ENCODE data around the gene WDFY2.
A peak's percentile ranks its signal among the peaks of the same experiment; 100 is the strongest.

WDFY2 gene

DNA sequence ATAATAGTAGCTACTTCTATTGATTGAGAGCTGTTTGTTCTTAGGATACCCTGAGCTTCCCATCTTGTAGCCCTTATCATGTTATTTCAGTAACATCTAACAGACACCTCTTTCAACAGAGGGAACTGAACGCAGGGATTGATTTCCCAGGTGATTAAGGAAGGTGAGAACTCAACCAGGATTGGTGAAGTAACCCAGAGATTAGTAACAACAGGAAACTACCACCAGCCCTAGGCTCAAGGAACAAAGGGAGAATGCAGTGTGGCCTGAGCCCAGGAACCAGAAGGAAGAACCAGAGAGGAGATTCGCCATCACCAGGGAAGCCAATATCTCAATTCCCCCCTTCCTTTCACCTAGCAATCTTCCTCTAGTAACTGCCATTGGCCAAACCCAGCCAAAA lies 211.2 kb downstream of the WDFY2 start:
- no peak overlapping the region for H3K4me3 ChIP-seq (ENCODE audit: low read length)
- TF ChIP-seq, protein P1, sequence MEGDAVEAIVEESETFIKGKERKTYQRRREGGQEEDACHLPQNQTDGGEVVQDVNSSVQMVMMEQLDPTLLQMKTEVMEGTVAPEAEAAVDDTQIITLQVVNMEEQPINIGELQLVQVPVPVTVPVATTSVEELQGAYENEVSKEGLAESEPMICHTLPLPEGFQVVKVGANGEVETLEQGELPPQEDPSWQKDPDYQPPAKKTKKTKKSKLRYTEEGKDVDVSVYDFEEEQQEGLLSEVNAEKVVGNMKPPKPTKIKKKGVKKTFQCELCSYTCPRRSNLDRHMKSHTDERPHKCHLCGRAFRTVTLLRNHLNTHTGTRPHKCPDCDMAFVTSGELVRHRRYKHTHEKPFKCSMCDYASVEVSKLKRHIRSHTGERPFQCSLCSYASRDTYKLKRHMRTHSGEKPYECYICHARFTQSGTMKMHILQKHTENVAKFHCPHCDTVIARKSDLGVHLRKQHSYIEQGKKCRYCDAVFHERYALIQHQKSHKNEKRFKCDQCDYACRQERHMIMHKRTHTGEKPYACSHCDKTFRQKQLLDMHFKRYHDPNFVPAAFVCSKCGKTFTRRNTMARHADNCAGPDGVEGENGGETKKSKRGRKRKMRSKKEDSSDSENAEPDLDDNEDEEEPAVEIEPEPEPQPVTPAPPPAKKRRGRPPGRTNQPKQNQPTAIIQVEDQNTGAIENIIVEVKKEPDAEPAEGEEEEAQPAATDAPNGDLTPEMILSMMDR (conservative IDR thresholded peaks at IDR 0.05; ENCODE audit: low read length): no peak
- no peak for DNase-seq (ENCODE audit: low read depth)

DNA sequence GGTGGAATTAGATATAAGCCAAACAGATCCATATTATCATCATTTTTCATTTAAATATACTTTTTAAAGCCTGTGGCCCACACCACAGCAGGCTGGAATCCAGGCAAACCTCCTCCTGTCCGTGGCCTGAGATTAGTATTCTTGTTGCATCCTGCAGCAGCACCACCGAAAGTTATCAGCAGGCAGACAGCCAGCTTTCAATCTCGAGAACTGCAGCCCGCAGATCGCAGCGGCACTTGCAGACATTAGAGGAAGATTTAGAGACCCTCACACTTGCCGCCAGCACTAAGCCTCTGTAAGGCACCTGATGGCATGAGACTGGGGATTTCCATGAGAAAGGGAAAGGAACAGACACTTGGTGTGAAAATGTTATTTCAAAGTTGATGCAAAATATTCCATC lies 212.3 kb downstream of the WDFY2 start:
- no peak overlapping the region for H3K4me3 ChIP-seq (ENCODE audit: low read length)
- TF ChIP-seq, protein P1 (conservative IDR thresholded peaks at IDR 0.05; ENCODE audit: low read length): no peak
- no peak for DNase-seq (ENCODE audit: low read depth)

DNA sequence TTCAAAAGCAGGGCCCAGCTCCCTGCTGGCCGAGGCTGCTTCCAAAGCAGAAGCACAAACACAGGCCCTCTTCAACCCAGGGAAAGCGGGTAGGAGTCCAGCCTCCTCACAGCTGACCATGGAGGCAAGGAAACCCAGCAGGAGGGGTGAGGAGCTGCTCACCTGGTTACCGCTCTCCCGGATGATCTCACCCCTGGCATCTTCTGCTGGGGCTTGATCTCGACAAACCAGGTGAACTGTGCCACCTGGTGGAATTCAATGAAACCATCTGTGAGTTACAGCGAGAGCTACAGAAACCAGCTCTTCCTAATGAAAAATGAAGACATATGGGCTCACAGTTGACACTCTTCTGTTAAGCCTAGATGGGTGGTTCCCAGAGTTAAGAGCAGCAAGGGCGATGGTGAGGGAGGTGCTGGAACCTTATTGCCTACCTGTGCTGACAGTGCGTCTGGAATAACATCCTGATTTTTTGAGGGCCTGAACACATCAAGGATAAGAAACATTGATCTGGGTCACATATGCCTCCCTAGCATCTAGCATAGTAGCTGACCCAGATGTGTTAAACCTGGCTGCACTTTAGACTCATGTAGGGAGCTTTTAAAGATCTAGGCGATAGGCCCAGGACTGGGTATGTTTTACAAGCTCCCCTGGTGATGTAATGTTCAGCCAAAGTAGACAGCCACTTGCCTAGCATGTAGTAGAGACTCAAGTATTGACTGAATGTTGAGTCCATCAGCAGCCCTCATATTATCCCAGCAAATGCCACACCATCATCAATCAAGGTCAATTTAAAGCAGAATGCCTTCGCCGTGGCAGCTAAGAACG lies 213.6 kb downstream of the WDFY2 start:
- H3K4me3 ChIP-seq (ENCODE audit: low read length): no peak overlapping the region
- TF ChIP-seq, protein P1 (conservative IDR thresholded peaks at IDR 0.05; ENCODE audit: low read length): peak; percentile 51
- DNase-seq (ENCODE audit: low read depth): peak; percentile 46

DNA sequence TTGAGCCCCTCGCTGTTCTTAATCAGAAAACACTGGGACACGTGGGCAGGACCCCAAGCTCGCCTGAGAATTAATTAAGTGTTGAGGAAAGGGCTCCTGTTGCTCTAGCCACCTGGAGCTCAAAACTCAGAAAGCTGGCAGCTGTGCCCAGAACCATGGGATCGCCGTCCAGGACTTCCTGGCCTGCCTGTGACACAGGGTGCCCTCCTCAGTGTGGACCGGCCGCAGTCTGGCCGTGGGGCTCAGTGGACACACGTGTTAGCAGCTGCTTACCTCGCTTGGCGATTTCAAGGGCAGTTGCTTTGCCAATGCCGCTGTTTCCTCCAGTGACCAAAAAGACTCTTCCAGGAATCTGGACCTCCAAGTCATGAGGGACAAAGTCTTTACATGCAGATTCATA lies 215.0 kb downstream of the WDFY2 start:
- TF ChIP-seq, protein P1 (conservative IDR thresholded peaks at IDR 0.05; ENCODE audit: low read length): no peak
- no peak for DNase-seq (ENCODE audit: low read depth)
- no peak overlapping the region for H3K4me3 ChIP-seq (ENCODE audit: low read length)

DNA sequence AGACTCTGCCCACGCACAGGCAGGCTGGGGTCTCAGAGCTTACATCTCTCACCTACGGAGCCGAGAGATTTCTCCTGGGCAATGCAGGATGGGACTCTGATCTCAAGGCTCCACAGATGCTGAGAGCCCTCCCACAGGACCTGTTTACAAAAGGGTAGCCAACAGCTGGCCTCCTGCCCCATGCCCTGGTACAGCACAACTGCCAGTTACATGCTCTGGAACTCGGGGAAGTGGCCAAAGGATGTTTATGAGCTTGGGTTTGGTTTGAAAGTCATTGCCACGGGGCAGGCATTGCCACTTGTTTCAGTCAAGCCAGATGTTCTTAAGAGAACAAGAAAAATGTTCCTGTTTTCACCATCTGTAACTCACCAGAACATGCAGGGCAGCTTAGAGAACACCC lies 216.2 kb downstream of the WDFY2 start:
- no peak overlapping the region for H3K4me3 ChIP-seq (ENCODE audit: low read length)
- DNase-seq (ENCODE audit: low read depth): no peak
- TF ChIP-seq, protein P1 (conservative IDR thresholded peaks at IDR 0.05; ENCODE audit: low read length): no peak

DNA sequence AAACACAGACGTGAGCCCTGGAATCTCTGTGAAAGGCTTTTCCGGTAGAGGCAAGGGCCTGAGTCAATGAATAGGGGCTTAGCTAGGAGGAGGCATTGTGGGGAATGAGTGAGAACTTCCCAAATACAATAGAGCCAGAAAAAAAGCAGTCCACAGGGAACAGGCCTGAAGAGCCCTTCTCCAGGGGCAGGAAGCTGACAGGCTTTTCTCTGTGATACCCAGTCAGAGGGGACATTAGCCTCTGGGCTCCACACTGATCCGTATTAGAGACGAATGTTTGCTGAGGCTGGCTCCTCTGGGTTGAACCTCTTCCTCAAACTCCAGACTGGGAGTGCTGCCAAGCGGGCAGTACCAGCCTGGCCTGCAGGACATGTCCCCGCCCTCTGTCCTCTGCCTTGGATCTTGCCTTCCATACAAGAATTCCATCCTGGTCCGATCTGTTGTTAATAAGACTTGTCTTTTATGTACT lies 217.4 kb downstream of the WDFY2 start:
- TF ChIP-seq, protein P1 (conservative IDR thresholded peaks at IDR 0.05; ENCODE audit: low read length): no peak
- no peak overlapping the region for H3K4me3 ChIP-seq (ENCODE audit: low read length)
- DNase-seq (ENCODE audit: low read depth): peak; percentile 29

Data from AG10803 (cell line).